CD4-positive, CD25-positive, alpha-beta regulatory T cell (primary cell): Measurements from ENCODE around the gene PPIE. TPM values are rescaled to one million over a fixed set of nuclear protein-coding genes. Genes with fewer than 3 reads are reported as not detected.

Experiments
- ATAC-seq, 2 donors: fragments of 150-1000 bp; cut with Tn5 transposase; one replicate each; pipeline ENCODE4 v1.10.0; 2021; ENCODE audit warnings: low read depth in 2 of 2, moderate number of reproducible peaks in 2 of 2, moderate library complexity in 1 of 2
- DNase-seq, 3 donors: peaks; one replicate each; pipeline versions ENCODE4 v3.0.0 to v3.0.0-alpha.2; 2012 to 2022; ENCODE audit warnings: mixed read lengths in 1 of 3
- H3K27ac ChIP-seq: one replicate; pipeline ENCODE4 v1.7.0; 2013; ENCODE audit warnings: mild to moderate bottlenecking, low read length; ENCODE audit not compliant: insufficient read depth, poor library complexity, severe bottlenecking
- H3K27me3 ChIP-seq: one replicate; pipeline ENCODE4 v1.7.0; 2013; ENCODE audit warnings: low read length; ENCODE audit not compliant: control insufficient read depth, insufficient read depth
- H3K36me3 ChIP-seq: one replicate; pipeline ENCODE4 v1.7.0; 2013; ENCODE audit warnings: mild to moderate bottlenecking, low read length, moderate library complexity; ENCODE audit not compliant: control insufficient read depth, insufficient read depth
- H3K4me1 ChIP-seq: 2 replicates; pipeline ENCODE4 v1.7.0; 2013; ENCODE audit warnings: mild to moderate bottlenecking, low read length; ENCODE audit not compliant: insufficient read depth, control insufficient read depth, poor library complexity, severe bottlenecking
- H3K4me3 ChIP-seq: one replicate; pipeline ENCODE4 v1.7.0; 2013; ENCODE audit warnings: low read depth, mild to moderate bottlenecking, low read length, moderate library complexity
- H3K9me3 ChIP-seq, 2 experiments: 1 replicate in 1 of 2; 2 replicates in 1 of 2; pipeline ENCODE4 v1.7.0; 2013; ENCODE audit warnings: low read length in 2 of 2, mild to moderate bottlenecking in 1 of 2, moderate library complexity in 1 of 2; ENCODE audit not compliant: control insufficient read depth in 2 of 2
- H3K27ac Mint-ChIP-seq, 3 donors: one replicate each; pipeline ENCODE4 v1.8.0; 2020 to 2022; ENCODE audit warnings: mild to moderate bottlenecking in 3 of 3, mixed read lengths in 3 of 3, moderate library complexity in 2 of 3
- H3K27me3 Mint-ChIP-seq: one replicate; pipeline ENCODE4 v1.8.0; 2022; ENCODE audit warnings: mild to moderate bottlenecking, mixed read lengths
- H3K36me3 Mint-ChIP-seq: one replicate; pipeline ENCODE4 v1.8.0; 2020; ENCODE audit warnings: mixed read lengths
- H3K4me1 Mint-ChIP-seq, 4 donors: one replicate each; pipeline ENCODE4 v1.8.0; 2020 to 2022; ENCODE audit warnings: mixed read lengths in 4 of 4, mild to moderate bottlenecking in 1 of 4
- H3K4me3 Mint-ChIP-seq, 4 donors: one replicate each; pipeline ENCODE4 v1.8.0; 2020 to 2022; ENCODE audit warnings: mild to moderate bottlenecking in 4 of 4, mixed read lengths in 4 of 4, moderate library complexity in 3 of 4
- H3K9me3 Mint-ChIP-seq, 7 donors: one replicate each; pipeline ENCODE4 v1.8.0; 2020 to 2022; ENCODE audit warnings: mixed read lengths in 7 of 7, mild to moderate bottlenecking in 3 of 7, moderate library complexity in 2 of 7
- polyA plus RNA-seq, 4 donors: library from polyadenylated mRNA; unstranded; fragments of 300-500 nt; fragmentation: Illumina TruSeq; gene quantifications; one replicate each; pipeline ENCODE4 v1.2.3, GENCODE V29; 2021
- total RNA-seq: library from RNA; stranded (reverse); gene quantifications from one replicate; pipeline ENCODE4 v1.2.3, GENCODE V29; 2022

Gene PPIE
- total and polyA plus RNA-seq, 5 donors from 2014 or later = 36.8 to 118 (median 91.6) TPM

- Mint-ChIP-seq H3K9me3 (no peaks in the 10 kb centered on the region), H3K27ac (peak overlapping the region; percentile 83 to 90 (median 86)), H3K4me3 (peak overlapping the region; percentile 86 to 97 (median 90)), H3K4me1 (peaks cover 5 to 49% (median 30%) of the 10 kb centered on the region in 4 donors), H3K27me3 (peaks cover 31% of the 10 kb centered on the region), H3K36me3 (peaks cover 2% of the 10 kb centered on the region)
- Histone ChIP-seq H3K27ac (peak overlapping the region; percentile 78), H3K4me1 (peaks cover 39% of the 10 kb centered on the region), H3K36me3 (no peaks in the 10 kb centered on the region), H3K9me3 (no peaks in the 10 kb centered on the region), H3K27me3 (peaks cover 5% of the 10 kb centered on the region), H3K4me3 (peak overlapping the region; percentile 37)
- no peak for ATAC-seq
- peak in 2 of 3 donors; percentile 21 to 22 for DNase-seq
Observed at GRCh38 chr1:39692152-39693074, 46.3 kb upstream of the PPIE start.

- Histone ChIP-seq H3K4me1 (peaks cover 37% of the 10 kb centered on the region), H3K9me3 (no peaks in the 10 kb centered on the region), H3K4me3 (no peak overlapping the region), H3K27me3 (peaks cover 5% of the 10 kb centered on the region), H3K27ac (no peak overlapping the region), H3K36me3 (no peaks in the 10 kb centered on the region)
- peak overlapping the region; percentile 3 to 75 (median 33) for H3K4me3 Mint-ChIP-seq
- ATAC-seq = no peak
- DNase-seq = no peak
- H3K4me1 Mint-ChIP-seq = peaks cover 5 to 35% (median 23%) of the 10 kb centered on the region in 4 donors
- peak overlapping the region in 2 of 3 donors; percentile 31 to 52 for H3K27ac Mint-ChIP-seq
- H3K27me3 Mint-ChIP-seq = peaks cover 38% of the 10 kb centered on the region
- H3K36me3 Mint-ChIP-seq = no peaks in the 10 kb centered on the region
- no peaks in the 10 kb centered on the region for H3K9me3 Mint-ChIP-seq
Observed at GRCh38 chr1:39694026-39694425, 44.7 kb upstream of the PPIE start.

- Histone ChIP-seq H3K36me3 (no peaks in the 10 kb centered on the region), H3K27ac (no peak overlapping the region), H3K4me1 (peaks cover 27% of the 10 kb centered on the region), H3K27me3 (peaks cover 5% of the 10 kb centered on the region), H3K4me3 (no peak overlapping the region), H3K9me3 (no peaks in the 10 kb centered on the region)
- ATAC-seq (no peak), DNase-seq (no peak)
- Mint-ChIP-seq H3K27ac (peak overlapping the region in 2 of 3 donors; percentile 47 to 95), H3K27me3 (peaks cover 34% of the 10 kb centered on the region), H3K9me3 (no peaks in the 10 kb centered on the region), H3K4me3 (peak overlapping the region in 1 of 4 donors; percentile 36), H3K4me1 (peaks cover 4 to 26% (median 16%) of the 10 kb centered on the region in 4 donors), H3K36me3 (no peaks in the 10 kb centered on the region)
Observed at GRCh38 chr1:39695016-39695415, 43.7 kb upstream of the PPIE start.

GRCh38 chr1:39696448-39696847, 42.2 kb upstream of the PPIE start:
- no peak for ATAC-seq
- no peaks in the 10 kb centered on the region for H3K36me3 Mint-ChIP-seq

GRCh38 chr1:39698568-39698967, 40.1 kb upstream of the PPIE start:
- Mint-ChIP-seq H3K4me3 (no peak overlapping the region), H3K4me1 (peaks cover 0 to 6% (median 2%) of the 10 kb centered on the region in 4 donors)

More at GRCh38 chr1:39696448-39696847, 42.2 kb upstream of the PPIE start:
- H3K4me3 Mint-ChIP-seq = no peak overlapping the region
- no peak for DNase-seq
- peaks cover 5% of the 10 kb centered on the region for H3K27me3 ChIP-seq
- H3K4me1 Mint-ChIP-seq = peaks cover 0 to 15% (median 9%) of the 10 kb centered on the region in 4 donors
- H3K27ac Mint-ChIP-seq = peak overlapping the region in 1 of 3 donors; percentile 32
- H3K9me3 Mint-ChIP-seq = no peaks in the 10 kb centered on the region
- no peak overlapping the region for H3K4me3 ChIP-seq
- peaks cover 27% of the 10 kb centered on the region for H3K27me3 Mint-ChIP-seq
- H3K9me3 ChIP-seq = no peaks in the 10 kb centered on the region
- H3K36me3 ChIP-seq = no peaks in the 10 kb centered on the region
- H3K27ac ChIP-seq = no peak overlapping the region
- peaks cover 14% of the 10 kb centered on the region for H3K4me1 ChIP-seq

GRCh38 chr1:39699419-39699818, 39.3 kb upstream of the PPIE start:
- Histone ChIP-seq H3K36me3 (no peaks in the 10 kb centered on the region), H3K4me3 (no peak overlapping the region), H3K27me3 (peaks cover 5% of the 10 kb centered on the region), H3K4me1 (no peaks in the 10 kb centered on the region), H3K9me3 (no peaks in the 10 kb centered on the region), H3K27ac (no peak overlapping the region)
- Mint-ChIP-seq H3K4me1 (peaks cover 0 to under 1% (median 0%) of the 10 kb centered on the region in 4 donors), H3K36me3 (no peaks in the 10 kb centered on the region), H3K9me3 (no peaks in the 10 kb centered on the region), H3K4me3 (no peak overlapping the region), H3K27ac (no peak overlapping the region), H3K27me3 (peaks cover 20% of the 10 kb centered on the region)
- ATAC-seq (no peak), DNase-seq (no peak)

More at GRCh38 chr1:39698568-39698967, 40.1 kb upstream of the PPIE start:
- Histone ChIP-seq H3K9me3 (no peaks in the 10 kb centered on the region), H3K4me1 (no peaks in the 10 kb centered on the region), H3K27ac (no peak overlapping the region), H3K4me3 (no peak overlapping the region), H3K36me3 (no peaks in the 10 kb centered on the region), H3K27me3 (peaks cover 5% of the 10 kb centered on the region)
- ATAC-seq (no peak), DNase-seq (no peak)
- no peaks in the 10 kb centered on the region for H3K36me3 Mint-ChIP-seq
- peak overlapping the region in 1 of 3 donors; percentile 10 for H3K27ac Mint-ChIP-seq
- no peaks in the 10 kb centered on the region for H3K9me3 Mint-ChIP-seq
- H3K27me3 Mint-ChIP-seq = peaks cover 20% of the 10 kb centered on the region

GRCh38 chr1:39700348-39700747, 38.3 kb upstream of the PPIE start:
- Histone ChIP-seq H3K36me3 (no peaks in the 10 kb centered on the region), H3K27ac (no peak overlapping the region), H3K9me3 (no peaks in the 10 kb centered on the region), H3K27me3 (no peaks in the 10 kb centered on the region), H3K4me3 (no peak overlapping the region), H3K4me1 (no peaks in the 10 kb centered on the region)
- Mint-ChIP-seq H3K27ac (no peak overlapping the region), H3K27me3 (peaks cover 17% of the 10 kb centered on the region), H3K9me3 (no peaks in the 10 kb centered on the region), H3K4me3 (no peak overlapping the region), H3K36me3 (no peaks in the 10 kb centered on the region), H3K4me1 (no peaks in the 10 kb centered on the region)
- DNase-seq (no peak), ATAC-seq (no peak)
